HepG2 (cell line): ENCODE data around the gene PAM16. TPM values are rescaled to one million over a fixed set of nuclear protein-coding genes. Genes with fewer than 3 reads are reported as not detected.

Experiments used
- AGO1 ChIP-seq: fragments of 200-400 bp; formaldehyde crosslinking; IDR thresholded peaks from 2 replicates; pipeline ENCODE4 v1.6.1; 2017; ENCODE audit warnings: mild to moderate bottlenecking, low read depth, low read length, moderate library complexity; ENCODE audit not compliant: poor library complexity, severe bottlenecking
- DR1 ChIP-seq: sonication (generic); formaldehyde crosslinking; IDR thresholded peaks from 2 replicates; pipeline ENCODE4 v1.8.0; 2021; ENCODE audit warnings: mild to moderate bottlenecking, missing genetic modification reagents, inconsistent platforms
- GABPB1 ChIP-seq: IDR thresholded peaks from 2 replicates; pipeline ENCODE4 v1.6.1; 2016; ENCODE audit warnings: mild to moderate bottlenecking, missing genetic modification reagents, moderate library complexity, missing compliant biosample characterization
- HNRNPLL ChIP-seq: fragments of 200-400 bp; formaldehyde crosslinking; IDR thresholded peaks from 2 replicates; pipeline ENCODE4 v1.6.1; 2017; ENCODE audit warnings: mild to moderate bottlenecking, low read depth, low read length; ENCODE audit not compliant: poor library complexity, severe bottlenecking
- JDP2 ChIP-seq: sonication (generic); formaldehyde crosslinking; IDR thresholded peaks from 2 replicates; pipeline ENCODE4 v1.8.1; 2022; ENCODE audit warnings: missing genetic modification reagents, borderline replicate concordance
- MED1 ChIP-seq: sonication (generic); formaldehyde crosslinking; IDR thresholded peaks from 2 replicates; pipeline ENCODE4 v1.4.0; 2020; ENCODE audit warnings: missing genetic modification reagents
- NCOA2 ChIP-seq: sonication (generic); formaldehyde crosslinking; IDR thresholded peaks from 2 replicates; pipeline ENCODE4 v1.8.0; 2022; ENCODE audit warnings: inconsistent platforms
- NCOR1 ChIP-seq: fragments of 200-600 bp; sonication (generic); IDR thresholded peaks from 2 replicates; pipeline ENCODE4 v1.7.0; 2017; ENCODE audit warnings: antibody characterized with exemption, low read length, borderline replicate concordance
- RFX3 ChIP-seq: IDR thresholded peaks from 2 replicates; pipeline ENCODE4 v1.6.1; 2016; ENCODE audit warnings: missing biosample characterization, missing genetic modification reagents
- RFXAP ChIP-seq: sonication (generic); formaldehyde crosslinking; IDR thresholded peaks from 2 replicates; pipeline ENCODE4 v1.4.0; 2020; ENCODE audit warnings: missing genetic modification reagents, borderline replicate concordance
- SOX6 ChIP-seq, 2 experiments: fragments of 450-650 bp in 1 of 2; sonication (generic) in 1 of 2; formaldehyde crosslinking in 1 of 2; IDR thresholded peaks; 2 replicates each; pipeline versions ENCODE4 v1.4.0 to v1.6.1; 2017 to 2020; ENCODE audit warnings: antibody characterized with exemption in 1 of 2, mild to moderate bottlenecking in 1 of 2, missing genetic modification reagents in 1 of 2
- TGIF2 ChIP-seq: IDR thresholded peaks from 2 replicates; pipeline ENCODE4 v1.6.1; 2016; ENCODE audit warnings: control low read depth, missing compliant biosample characterization
- TSC22D2 ChIP-seq: sonication (generic); formaldehyde crosslinking; IDR thresholded peaks from 2 replicates; pipeline ENCODE4 v1.5.1; 2020; ENCODE audit warnings: missing genetic modification reagents, mild to moderate bottlenecking, borderline replicate concordance
- XBP1 ChIP-seq: sonication (generic); formaldehyde crosslinking; IDR thresholded peaks from 2 replicates; pipeline ENCODE4 v1.5.0; 2020; ENCODE audit warnings: missing genetic modification reagents
- ZNF713 ChIP-seq: sonication (generic); formaldehyde crosslinking; IDR thresholded peaks from 2 replicates; pipeline ENCODE4 v1.4.0; 2020; ENCODE audit warnings: mild to moderate bottlenecking, missing genetic modification reagents
- polyA plus RNA-seq, 8 experiments: library from polyadenylated mRNA; depleted of rRNA in 3 of 8; stranded (reverse) in 7 of 8; unstranded in 1 of 8; fragments of >200 nt; fragmentation: Illumina TruSeq in 4 of 8; extraction: Trizol in 4 of 8; gene quantifications; 2 replicates each; pipeline versions ENCODE4 v1.2.1 to v1.2.3, GENCODE V29; 2011 to 2016; ENCODE audit warnings: low read depth in 4 of 8, missing spikeins in 1 of 8, mixed read lengths in 1 of 8; ENCODE audit not compliant: insufficient read depth in 1 of 8
- total RNA-seq, 5 experiments: library from RNA; depleted of rRNA; stranded (reverse); fragments of >200 nt; fragmentation: Illumina TruSeq; extraction: Trizol; gene quantifications; 2 replicates each; pipeline ENCODE4 v1.2.3, GENCODE V29; 2016; ENCODE audit warnings: low read depth in 1 of 5
- TF ChIP-seq, protein P1 (sequence below): sonication (generic); formaldehyde crosslinking; IDR thresholded peaks from 2 replicates; pipeline ENCODE4 v1.9.0; 2021; ENCODE audit warnings: mild to moderate bottlenecking, missing genetic modification reagents
- TF ChIP-seq, protein P2 (sequence below): sonication (generic); formaldehyde crosslinking; conservative IDR thresholded peaks from 2 replicates; pipeline ENCODE4 v1.4.0; 2020; ENCODE audit warnings: mild to moderate bottlenecking, missing genetic modification reagents, moderate library complexity
- TF ChIP-seq, protein P3 (sequence below): IDR thresholded peaks from 2 replicates; pipeline ENCODE4 v1.6.1; 2016; ENCODE audit warnings: missing biosample characterization, missing genetic modification reagents, low read depth

The PAM16 gene
- total and polyA plus RNA-seq, 2 of the 13 experiments (the other 11 are each of a cell fraction or from before 2014, with no cell fraction given): 51.5 to 51.8 TPM

DNA sequence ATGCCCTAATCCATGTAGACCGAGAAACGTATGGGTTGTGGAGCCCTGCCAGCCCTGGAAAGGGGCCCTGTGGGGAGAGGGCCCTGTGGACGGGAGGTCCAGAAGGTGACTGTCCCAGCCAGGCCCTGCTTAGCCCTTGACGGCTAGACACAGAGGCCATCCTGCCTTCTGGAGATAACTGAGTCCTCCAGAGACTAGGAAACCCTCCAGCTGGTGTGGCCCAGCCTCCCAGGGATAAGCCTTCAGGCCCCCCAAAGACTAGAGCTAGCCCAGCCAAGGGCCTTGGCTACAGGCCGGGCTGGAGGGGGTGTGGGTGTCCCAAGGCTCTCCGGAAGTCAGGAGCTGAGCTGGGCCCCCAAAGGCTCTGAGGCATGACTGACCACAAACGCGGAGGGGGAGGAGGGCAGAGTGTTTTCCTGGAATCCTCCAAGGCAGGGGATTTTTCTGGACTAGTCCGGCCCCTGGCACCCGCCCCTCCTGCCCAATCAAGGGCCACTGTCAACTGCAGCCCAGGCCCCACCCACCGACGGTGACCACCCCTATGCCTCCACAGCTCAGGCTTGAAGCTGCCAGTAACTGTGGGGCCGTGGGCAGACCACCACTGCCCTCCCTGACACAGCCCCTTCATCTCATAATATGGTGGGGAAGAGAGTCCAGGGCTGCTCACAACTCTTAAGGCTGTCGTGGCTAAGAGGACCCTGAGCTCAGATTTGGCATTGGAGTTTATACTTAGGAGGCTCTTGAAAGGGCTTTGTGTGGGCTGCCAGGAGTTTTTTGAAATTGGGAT, 19.6 kb upstream of the PAM16 start (continued):
- TF ChIP-seq, protein P1, sequence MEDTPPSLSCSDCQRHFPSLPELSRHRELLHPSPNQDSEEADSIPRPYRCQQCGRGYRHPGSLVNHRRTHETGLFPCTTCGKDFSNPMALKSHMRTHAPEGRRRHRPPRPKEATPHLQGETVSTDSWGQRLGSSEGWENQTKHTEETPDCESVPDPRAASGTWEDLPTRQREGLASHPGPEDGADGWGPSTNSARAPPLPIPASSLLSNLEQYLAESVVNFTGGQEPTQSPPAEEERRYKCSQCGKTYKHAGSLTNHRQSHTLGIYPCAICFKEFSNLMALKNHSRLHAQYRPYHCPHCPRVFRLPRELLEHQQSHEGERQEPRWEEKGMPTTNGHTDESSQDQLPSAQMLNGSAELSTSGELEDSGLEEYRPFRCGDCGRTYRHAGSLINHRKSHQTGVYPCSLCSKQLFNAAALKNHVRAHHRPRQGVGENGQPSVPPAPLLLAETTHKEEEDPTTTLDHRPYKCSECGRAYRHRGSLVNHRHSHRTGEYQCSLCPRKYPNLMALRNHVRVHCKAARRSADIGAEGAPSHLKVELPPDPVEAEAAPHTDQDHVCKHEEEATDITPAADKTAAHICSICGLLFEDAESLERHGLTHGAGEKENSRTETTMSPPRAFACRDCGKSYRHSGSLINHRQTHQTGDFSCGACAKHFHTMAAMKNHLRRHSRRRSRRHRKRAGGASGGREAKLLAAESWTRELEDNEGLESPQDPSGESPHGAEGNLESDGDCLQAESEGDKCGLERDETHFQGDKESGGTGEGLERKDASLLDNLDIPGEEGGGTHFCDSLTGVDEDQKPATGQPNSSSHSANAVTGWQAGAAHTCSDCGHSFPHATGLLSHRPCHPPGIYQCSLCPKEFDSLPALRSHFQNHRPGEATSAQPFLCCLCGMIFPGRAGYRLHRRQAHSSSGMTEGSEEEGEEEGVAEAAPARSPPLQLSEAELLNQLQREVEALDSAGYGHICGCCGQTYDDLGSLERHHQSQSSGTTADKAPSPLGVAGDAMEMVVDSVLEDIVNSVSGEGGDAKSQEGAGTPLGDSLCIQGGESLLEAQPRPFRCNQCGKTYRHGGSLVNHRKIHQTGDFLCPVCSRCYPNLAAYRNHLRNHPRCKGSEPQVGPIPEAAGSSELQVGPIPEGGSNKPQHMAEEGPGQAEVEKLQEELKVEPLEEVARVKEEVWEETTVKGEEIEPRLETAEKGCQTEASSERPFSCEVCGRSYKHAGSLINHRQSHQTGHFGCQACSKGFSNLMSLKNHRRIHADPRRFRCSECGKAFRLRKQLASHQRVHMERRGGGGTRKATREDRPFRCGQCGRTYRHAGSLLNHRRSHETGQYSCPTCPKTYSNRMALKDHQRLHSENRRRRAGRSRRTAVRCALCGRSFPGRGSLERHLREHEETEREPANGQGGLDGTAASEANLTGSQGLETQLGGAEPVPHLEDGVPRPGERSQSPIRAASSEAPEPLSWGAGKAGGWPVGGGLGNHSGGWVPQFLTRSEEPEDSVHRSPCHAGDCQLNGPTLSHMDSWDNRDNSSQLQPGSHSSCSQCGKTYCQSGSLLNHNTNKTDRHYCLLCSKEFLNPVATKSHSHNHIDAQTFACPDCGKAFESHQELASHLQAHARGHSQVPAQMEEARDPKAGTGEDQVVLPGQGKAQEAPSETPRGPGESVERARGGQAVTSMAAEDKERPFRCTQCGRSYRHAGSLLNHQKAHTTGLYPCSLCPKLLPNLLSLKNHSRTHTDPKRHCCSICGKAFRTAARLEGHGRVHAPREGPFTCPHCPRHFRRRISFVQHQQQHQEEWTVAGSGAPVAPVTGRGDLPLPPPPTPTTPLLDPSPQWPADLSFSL (CRISPR knock-in tag): no peak
- TF ChIP-seq AGO1: no peak
- no peak for TF ChIP-seq JDP2 (CRISPR knock-in tag)
- TF ChIP-seq NCOA2 (CRISPR knock-in tag): peak; percentile 43; the same call in 1 of the 2 replicates
- TF ChIP-seq, protein P2, sequence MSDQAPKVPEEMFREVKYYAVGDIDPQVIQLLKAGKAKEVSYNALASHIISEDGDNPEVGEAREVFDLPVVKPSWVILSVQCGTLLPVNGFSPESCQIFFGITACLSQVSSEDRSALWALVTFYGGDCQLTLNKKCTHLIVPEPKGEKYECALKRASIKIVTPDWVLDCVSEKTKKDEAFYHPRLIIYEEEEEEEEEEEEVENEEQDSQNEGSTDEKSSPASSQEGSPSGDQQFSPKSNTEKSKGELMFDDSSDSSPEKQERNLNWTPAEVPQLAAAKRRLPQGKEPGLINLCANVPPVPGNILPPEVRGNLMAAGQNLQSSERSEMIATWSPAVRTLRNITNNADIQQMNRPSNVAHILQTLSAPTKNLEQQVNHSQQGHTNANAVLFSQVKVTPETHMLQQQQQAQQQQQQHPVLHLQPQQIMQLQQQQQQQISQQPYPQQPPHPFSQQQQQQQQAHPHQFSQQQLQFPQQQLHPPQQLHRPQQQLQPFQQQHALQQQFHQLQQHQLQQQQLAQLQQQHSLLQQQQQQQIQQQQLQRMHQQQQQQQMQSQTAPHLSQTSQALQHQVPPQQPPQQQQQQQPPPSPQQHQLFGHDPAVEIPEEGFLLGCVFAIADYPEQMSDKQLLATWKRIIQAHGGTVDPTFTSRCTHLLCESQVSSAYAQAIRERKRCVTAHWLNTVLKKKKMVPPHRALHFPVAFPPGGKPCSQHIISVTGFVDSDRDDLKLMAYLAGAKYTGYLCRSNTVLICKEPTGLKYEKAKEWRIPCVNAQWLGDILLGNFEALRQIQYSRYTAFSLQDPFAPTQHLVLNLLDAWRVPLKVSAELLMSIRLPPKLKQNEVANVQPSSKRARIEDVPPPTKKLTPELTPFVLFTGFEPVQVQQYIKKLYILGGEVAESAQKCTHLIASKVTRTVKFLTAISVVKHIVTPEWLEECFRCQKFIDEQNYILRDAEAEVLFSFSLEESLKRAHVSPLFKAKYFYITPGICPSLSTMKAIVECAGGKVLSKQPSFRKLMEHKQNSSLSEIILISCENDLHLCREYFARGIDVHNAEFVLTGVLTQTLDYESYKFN (CRISPR knock-in tag): peak; percentile 42
- no peak for TF ChIP-seq DR1 (CRISPR knock-in tag)
- TF ChIP-seq RFX3 (CRISPR knock-in tag): no peak
- TF ChIP-seq, protein P3, sequence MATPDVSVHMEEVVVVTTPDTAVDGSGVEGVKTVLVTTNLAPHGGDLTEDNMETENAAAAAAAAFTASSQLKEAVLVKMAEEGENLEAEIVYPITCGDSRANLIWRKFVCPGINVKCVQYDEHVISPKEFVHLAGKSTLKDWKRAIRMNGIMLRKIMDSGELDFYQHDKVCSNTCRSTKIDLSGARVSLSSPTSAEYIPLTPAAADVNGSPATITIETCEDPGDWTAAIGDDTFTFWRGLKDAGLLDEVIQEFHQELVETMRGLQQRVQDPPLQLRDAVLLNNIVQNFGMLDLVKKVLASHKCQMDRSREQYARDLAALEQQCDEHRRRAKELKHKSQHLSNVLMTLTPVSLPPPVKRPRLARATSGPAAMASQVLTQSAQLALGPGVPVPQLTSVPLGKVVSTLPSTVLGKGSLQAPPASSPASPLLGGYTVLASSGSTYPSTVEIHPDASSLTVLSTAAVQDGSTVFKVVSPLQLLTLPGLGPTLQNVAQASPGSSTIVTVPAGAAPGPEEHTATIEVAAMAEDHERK (CRISPR knock-in tag): no peak
- TF ChIP-seq GABPB1 (CRISPR knock-in tag): peak; percentile 62; the same call in 1 of the 2 replicates
- no peak for TF ChIP-seq TSC22D2
- TF ChIP-seq XBP1: no peak
- peak; percentile 18 for TF ChIP-seq HNRNPLL
- TF ChIP-seq RFXAP (CRISPR knock-in tag): no peak
- peak; percentile 47; the same call in 1 of the 2 replicates for TF ChIP-seq MED1
- no peak for TF ChIP-seq ZNF713 (CRISPR knock-in tag)
- TF ChIP-seq SOX6 (IDR thresholded peaks at IDR 0.05): no peak
- peak; percentile 44; the same call in 1 of the 2 replicates for TF ChIP-seq SOX6 (CRISPR knock-in tag; IDR thresholded peaks at IDR 0.05)
- TF ChIP-seq NCOR1: no peak
- no peak for TF ChIP-seq TGIF2 (CRISPR knock-in tag)
